Right atrium auricular region (tissue), 2 donors: Measurements from ENCODE around the gene TMEM80. TPM values are rescaled to one million over a fixed set of nuclear protein-coding genes. Genes with fewer than 3 reads are reported as not detected.

ENCODE experiments used
- DNase-seq: peaks from one replicate; pipeline ENCODE4 v3.0.0-alpha.2; 2019; ENCODE audit warnings: low spot score
- H3K27ac ChIP-seq, 2 donors: fragments of 200-600 bp; sonication (generic); 1 replicate in 1 of 2; 2 replicates in 1 of 2; pipeline ENCODE4 v1.5.1; 2016 to 2019
- H3K27me3 ChIP-seq, 2 donors: fragments of 200-600 bp; sonication (generic); one replicate each; pipeline versions ENCODE4 v1.5.1 to v1.6.0; 2017 to 2019
- H3K36me3 ChIP-seq: fragments of 200-600 bp; sonication (generic); one replicate; pipeline ENCODE4 v1.5.1; 2016
- H3K4me1 ChIP-seq, 2 donors: fragments of 200-600 bp; sonication (generic); one replicate each; pipeline versions ENCODE4 v1.5.1 to v1.6.0; 2017 to 2019
- H3K4me3 ChIP-seq, 2 donors: fragments of 200-600 bp; sonication (generic); 1 replicate in 1 of 2; 2 replicates in 1 of 2; pipeline ENCODE4 v1.5.1; 2017 to 2019; ENCODE audit warnings: mild to moderate bottlenecking in 1 of 2, moderate library complexity in 1 of 2
- H3K9me3 ChIP-seq, 2 donors: fragments of 200-600 bp; sonication (generic); one replicate each; pipeline ENCODE4 v1.5.1; 2019
- CTCF ChIP-seq, 2 donors: fragments of 200-600 bp; sonication (generic); IDR thresholded peaks; one replicate each; pipeline ENCODE4 v1.5.1; 2019; ENCODE audit warnings: antibody characterized with exemption in 2 of 2
- total RNA-seq, 2 donors: library from RNA; depleted of rRNA; stranded (reverse); fragments of >200 nt; gene quantifications; one replicate each; pipeline ENCODE4 v1.1.0, GENCODE V29; 2016

Gene TMEM80
- total RNA-seq, 2 donors from 2014 or later, result 12.5 to 20.7 TPM

- H3K36me3 ChIP-seq, result peaks cover 33% of the 10 kb centered on the region
- no peak for DNase-seq
- no peaks in the 10 kb centered on the region for H3K9me3 ChIP-seq
- H3K4me1 ChIP-seq, result no peaks in the 10 kb centered on the region
- no peak overlapping the region for H3K27ac ChIP-seq
- no peaks in the 10 kb centered on the region for H3K27me3 ChIP-seq
- no peak for TF ChIP-seq CTCF (IDR thresholded peaks at IDR 0.05)
- no peak overlapping the region for H3K4me3 ChIP-seq
These were observed 21.8 kb upstream of the TMEM80 start for GRCh38 chr11:673866-674265.

GRCh38 chr11:674406-674805, 21.2 kb upstream of the TMEM80 start:
- H3K27ac ChIP-seq, result no peak overlapping the region
- TF ChIP-seq CTCF (IDR thresholded peaks at IDR 0.05), result no peak
- H3K9me3 ChIP-seq, result no peaks in the 10 kb centered on the region
- no peaks in the 10 kb centered on the region for H3K27me3 ChIP-seq
- H3K36me3 ChIP-seq, result peaks cover 39% of the 10 kb centered on the region
- no peaks in the 10 kb centered on the region for H3K4me1 ChIP-seq
- no peak for DNase-seq
- no peak overlapping the region for H3K4me3 ChIP-seq

DNA sequence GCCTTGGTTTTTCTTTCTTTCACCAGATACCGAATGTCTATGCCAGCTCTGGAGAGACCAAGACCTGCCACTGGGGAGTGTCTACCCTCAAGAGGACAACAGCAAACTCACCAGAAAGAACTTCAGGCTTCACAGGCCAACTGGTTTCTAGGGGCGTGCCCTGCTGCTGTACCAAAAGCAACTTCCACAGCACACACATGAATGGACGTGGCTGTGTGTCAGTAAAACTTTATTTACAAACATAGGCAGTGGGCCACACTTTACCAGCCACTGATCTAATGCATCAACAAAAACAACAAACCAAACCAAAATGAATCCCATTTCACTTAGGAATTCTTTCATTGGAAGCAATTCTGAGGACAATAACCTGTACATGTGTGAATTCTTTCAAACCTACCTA, 17.3 kb upstream of the TMEM80 start:
- Histone ChIP-seq H3K27ac (no peak overlapping the region), H3K9me3 (no peaks in the 10 kb centered on the region), H3K27me3 (no peaks in the 10 kb centered on the region), H3K36me3 (peaks cover 41% of the 10 kb centered on the region), H3K4me1 (no peaks in the 10 kb centered on the region), H3K4me3 (no peak overlapping the region)
- TF ChIP-seq CTCF (IDR thresholded peaks at IDR 0.05), result no peak
- DNase-seq, result no peak

DNA sequence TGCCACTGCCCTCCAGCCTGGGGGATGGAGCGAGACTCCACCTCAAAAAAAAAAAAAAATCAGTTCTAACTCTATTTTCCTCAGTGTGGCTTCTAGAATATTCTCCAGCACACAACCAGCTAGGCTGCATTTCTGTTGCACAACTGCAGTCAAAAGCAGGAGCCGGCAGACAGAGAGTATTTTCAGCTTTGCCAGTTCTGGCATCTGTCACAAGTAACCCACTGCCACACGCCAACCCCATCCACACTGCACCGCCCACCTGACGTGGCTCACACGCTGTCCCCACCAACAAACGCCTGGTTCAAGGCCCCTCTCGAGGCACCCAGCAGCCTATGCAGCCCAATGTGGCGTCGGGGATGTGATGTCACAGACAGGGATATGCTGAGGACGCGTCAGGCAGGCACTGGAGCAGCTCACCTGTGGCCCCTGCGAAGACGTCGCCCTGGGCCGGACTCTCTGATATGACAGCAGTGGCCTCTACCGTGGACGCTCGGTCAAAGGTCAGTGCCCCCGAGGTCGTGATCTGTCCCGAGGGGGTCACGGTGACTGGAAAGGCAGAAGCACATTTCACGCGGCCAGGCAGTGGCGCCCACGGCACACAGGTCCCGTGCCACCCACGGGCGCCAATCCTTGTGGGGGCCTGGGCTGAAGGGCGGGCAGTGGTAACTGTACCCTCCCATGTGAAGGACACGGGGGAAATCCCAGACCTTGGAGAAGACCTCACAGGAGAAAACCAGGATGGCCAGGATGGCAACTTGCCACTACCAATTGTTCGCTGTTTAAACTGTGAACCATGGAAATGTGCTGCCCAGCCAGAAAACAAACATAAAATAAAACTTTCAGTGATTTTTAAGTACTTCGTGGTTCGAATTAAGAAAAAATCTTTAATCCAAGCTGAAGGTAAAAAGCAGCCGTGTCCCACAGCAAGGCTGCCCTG, 16.1 kb upstream of the TMEM80 start:
- no peak for TF ChIP-seq CTCF (IDR thresholded peaks at IDR 0.05)
- Histone ChIP-seq H3K27me3 (no peaks in the 10 kb centered on the region), H3K4me1 (no peaks in the 10 kb centered on the region), H3K36me3 (peaks cover 37% of the 10 kb centered on the region), H3K9me3 (no peaks in the 10 kb centered on the region), H3K27ac (no peak overlapping the region), H3K4me3 (no peak overlapping the region)
- DNase-seq, result no peak

GRCh38 chr11:680476-680875, 15.1 kb upstream of the TMEM80 start:
- H3K27ac ChIP-seq, result no peak overlapping the region
- TF ChIP-seq CTCF (IDR thresholded peaks at IDR 0.05), result no peak
- H3K27me3 ChIP-seq, result no peaks in the 10 kb centered on the region
- no peak for DNase-seq
- peaks cover 41% of the 10 kb centered on the region for H3K36me3 ChIP-seq
- no peaks in the 10 kb centered on the region for H3K4me1 ChIP-seq
- no peaks in the 10 kb centered on the region for H3K9me3 ChIP-seq
- no peak overlapping the region for H3K4me3 ChIP-seq
